Raji (cell line): ENCODE data around the gene THRAP3.

Experiments
- POLR2A ChIP-seq: IDR thresholded peaks from 2 replicates; pipeline ENCODE4 v1.6.1; 2011; ENCODE audit warnings: low read depth, low read length, control low read depth; ENCODE audit not compliant: insufficient read depth

The THRAP3 gene

DNA sequence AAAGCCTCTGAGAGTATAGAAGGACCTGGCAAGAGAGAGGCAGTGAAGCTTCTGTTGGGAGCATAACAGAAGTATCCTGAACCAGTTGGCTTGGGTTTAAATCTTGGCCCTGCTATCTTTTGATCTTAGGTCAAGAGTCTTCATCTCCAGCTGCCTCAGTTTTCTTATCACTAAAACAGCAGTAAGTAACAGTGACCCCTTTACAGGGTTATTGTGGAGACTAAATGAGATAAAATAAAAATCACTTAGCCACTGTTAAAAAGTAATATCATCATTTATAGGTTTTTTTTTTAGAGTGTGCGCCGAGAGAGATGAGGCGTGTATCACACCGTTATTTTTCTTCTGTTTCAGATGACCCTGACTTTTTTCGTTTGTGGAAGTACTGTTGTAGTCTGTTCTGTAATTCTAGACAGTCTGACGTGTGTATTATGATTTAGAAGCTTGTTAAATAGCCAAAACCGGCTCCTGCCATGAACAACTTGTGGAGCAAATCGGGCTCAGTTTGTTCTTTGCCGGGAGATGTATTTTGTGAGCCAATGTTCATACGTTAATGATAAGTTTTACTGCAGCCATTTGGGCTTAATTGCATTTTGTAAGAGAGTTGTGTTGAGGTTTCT lies 1.1 kb downstream of the THRAP3 start:
- TF ChIP-seq POLR2A = no peak

DNA sequence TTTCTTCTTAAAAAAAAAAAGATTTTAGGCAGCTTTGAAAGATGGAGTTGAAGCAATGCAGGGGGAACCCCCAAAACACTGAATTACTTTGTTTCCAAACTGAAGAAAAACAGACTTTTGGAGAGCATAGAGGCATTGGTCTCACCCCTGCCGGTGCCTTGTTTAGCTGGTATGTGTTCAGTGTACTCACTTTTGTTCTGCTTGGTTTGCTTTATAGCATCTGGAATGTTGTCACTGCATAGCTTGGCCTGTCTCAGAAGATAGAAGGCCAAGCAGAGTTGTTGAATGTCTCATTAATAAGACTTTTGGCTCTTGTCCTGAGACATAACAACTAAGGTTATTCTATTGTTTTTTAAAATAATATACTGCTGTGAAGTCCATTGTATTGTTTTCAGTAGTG lies 6.9 kb downstream of the THRAP3 start:
- no peak for TF ChIP-seq POLR2A

GRCh38 chr1:36232212-36233095 lies 8.2 kb downstream of the THRAP3 start:
- no peak for TF ChIP-seq POLR2A

DNA sequence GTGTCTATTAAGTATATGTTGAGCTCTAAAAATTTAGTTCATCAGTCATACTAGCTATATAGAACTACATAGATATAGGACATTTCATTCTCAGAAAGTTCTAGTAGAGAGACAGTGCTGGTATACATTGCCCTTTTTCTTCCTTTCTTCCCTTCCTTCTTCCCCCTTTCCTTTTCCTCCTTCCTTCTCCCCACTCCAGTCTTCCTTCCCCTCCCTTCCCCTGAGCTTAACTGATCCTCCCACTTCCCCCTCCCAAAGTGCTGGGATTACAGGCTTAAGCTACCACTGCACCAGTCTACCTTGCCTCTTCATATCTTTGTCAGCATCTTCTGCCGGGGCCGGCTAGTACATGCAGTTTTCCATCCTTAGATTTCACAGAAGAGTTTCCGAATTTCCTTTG lies 12.1 kb downstream of the THRAP3 start:
- TF ChIP-seq POLR2A = no peak

GRCh38 chr1:36238433-36238832 lies 14.2 kb downstream of the THRAP3 start:
- TF ChIP-seq POLR2A = no peak

GRCh38 chr1:36239941-36240637 lies 15.8 kb downstream of the THRAP3 start:
- TF ChIP-seq POLR2A = no peak

DNA sequence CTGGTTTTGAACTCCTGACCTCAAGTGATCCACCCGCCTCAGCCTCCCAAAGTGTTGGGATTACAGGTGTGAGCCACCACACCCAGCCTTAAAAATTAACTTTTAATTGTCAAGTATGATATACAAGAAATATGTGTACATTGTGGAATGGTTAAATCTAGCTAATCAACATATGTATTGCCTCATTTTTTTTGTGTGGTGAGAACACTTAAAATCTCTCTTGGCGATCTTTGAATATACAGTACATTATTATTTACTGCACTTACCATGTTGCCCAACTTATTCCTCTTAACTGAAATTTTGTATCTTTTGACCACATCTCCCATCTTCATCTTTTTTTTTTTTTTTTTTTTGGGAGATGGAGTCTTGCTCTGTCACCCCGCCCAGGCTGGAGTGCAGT lies 23.3 kb downstream of the THRAP3 start:
- no peak for TF ChIP-seq POLR2A

GRCh38 chr1:36248250-36248894 lies 24.1 kb downstream of the THRAP3 start:
- no peak for TF ChIP-seq POLR2A

DNA sequence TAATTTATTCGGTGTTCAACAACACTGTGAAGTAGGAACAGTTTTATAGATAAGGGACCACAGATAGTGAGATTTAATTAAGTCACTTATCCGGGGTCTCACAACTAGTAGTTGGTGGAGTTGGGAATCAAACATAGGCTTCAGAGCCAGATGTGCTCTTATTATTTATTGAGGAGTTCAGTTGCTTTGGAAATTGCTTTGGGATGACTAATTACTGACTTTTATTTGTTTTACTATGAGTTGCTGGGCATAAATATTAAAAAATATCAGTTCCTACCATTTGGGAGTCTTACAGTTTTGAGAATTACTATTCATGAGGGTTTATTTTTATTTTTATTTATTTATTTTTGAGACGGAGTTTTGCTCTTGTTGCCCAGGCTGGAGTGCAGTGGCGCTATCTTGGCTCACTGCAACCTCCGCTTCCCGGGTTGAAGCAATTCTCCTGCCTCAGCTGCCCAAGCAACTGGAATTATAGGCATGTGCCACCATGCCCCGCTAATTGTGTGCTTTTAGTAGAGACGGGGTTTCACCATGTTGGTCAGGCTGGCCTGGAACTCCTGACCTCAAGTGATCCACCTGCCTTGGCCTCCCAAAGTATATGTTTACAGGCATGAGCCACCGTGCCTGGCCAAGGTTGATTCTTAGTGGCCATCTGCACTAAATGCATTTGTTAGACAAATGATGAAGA lies 27.7 kb downstream of the THRAP3 start:
- TF ChIP-seq POLR2A = no peak

- TF ChIP-seq POLR2A = no peak
Observed at GRCh38 chr1:36253161-36253862, 29.1 kb downstream of the THRAP3 start.

GRCh38 chr1:36256558-36257374 lies 32.5 kb downstream of the THRAP3 start:
- no peak for TF ChIP-seq POLR2A

GRCh38 chr1:36257375-36257767 lies 33.1 kb downstream of the THRAP3 start:
- no peak for TF ChIP-seq POLR2A

DNA sequence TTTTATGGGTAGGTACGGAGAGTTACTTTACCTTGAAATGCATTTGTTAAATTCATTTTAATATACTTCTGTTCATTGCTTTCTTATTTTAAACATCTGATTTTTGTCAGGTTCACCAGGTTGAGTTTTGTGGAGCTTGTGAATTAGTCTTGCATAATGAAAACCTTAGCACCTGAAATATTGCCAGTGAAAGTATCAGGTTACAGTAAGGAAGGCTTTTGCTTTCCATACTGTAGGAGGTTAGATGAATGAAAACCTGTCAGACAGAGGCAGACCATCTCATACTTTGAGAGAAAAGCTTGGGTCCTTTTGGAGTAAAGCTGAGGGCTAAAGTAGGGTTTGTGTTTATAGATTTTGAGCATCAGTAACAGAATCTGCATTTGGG lies 34.7 kb downstream of the THRAP3 start:
- TF ChIP-seq POLR2A = no peak

- no peak for TF ChIP-seq POLR2A
Observed at GRCh38 chr1:36268981-36269380, 44.7 kb downstream of the THRAP3 start.

GRCh38 chr1:36269408-36269838 lies 45.2 kb downstream of the THRAP3 start:
- TF ChIP-seq POLR2A = no peak
